Measurements from ENCODE around the gene GMPPA.

GRCh38 chr2:219547621-219548020, 48.9 kb downstream of the GMPPA start:
- TF ChIP-seq REST (IDR thresholded peaks at IDR 0.05), result no peak
- no peak for TF ChIP-seq CTCF (IDR thresholded peaks at IDR 0.05; ENCODE audit: low read depth, low read length, missing input control)
- TF ChIP-seq MAX (IDR thresholded peaks at IDR 0.05), result no peak
- no peak for TF ChIP-seq ZBTB33 (IDR thresholded peaks at IDR 0.05)

Data from liver (tissue), 2 donors.